ENCODE measurements around the gene MOK.
"Not testable (repeated sequence)": the region's sequence is repeated elsewhere in the genome, so short reads cannot be mapped to it uniquely, and the experiment has no call there.

Gene MOK

GRCh38 chr14:102246071-102246470 lies 58.9 kb downstream of the MOK start:
- no peak for DNase-seq (ENCODE audit: low read depth in 2 of 2)

- not testable (repeated sequence) for DNase-seq (ENCODE audit: low read depth in 2 of 2)
These were observed 61.2 kb downstream of the MOK start for GRCh38 chr14:102243795-102244194.

- no peak for DNase-seq (ENCODE audit: low read depth in 2 of 2)
These were observed 63.8 kb downstream of the MOK start for GRCh38 chr14:102241147-102241546.

GRCh38 chr14:102240481-102240880 lies 64.5 kb downstream of the MOK start:
- DNase-seq (ENCODE audit: low read depth in 2 of 2) = not testable (repeated sequence)

GRCh38 chr14:102239231-102239630 lies 65.7 kb downstream of the MOK start:
- DNase-seq (ENCODE audit: low read depth in 2 of 2) = no peak

- no peak for DNase-seq (ENCODE audit: low read depth in 2 of 2)
These were observed 66.2 kb downstream of the MOK start for GRCh38 chr14:102238766-102239165.

GRCh38 chr14:102238131-102238530 lies 66.8 kb downstream of the MOK start:
- DNase-seq (ENCODE audit: low read depth in 2 of 2) = no peak

GRCh38 chr14:102236026-102236425 lies 68.9 kb downstream of the MOK start:
- DNase-seq (ENCODE audit: low read depth in 2 of 2) = no peak

GRCh38 chr14:102235275-102235897 lies 69.6 kb downstream of the MOK start:
- DNase-seq (ENCODE audit: low read depth in 2 of 2) = peak; percentile 41 to 57

GRCh38 chr14:102234331-102235264 lies 70.4 kb downstream of the MOK start:
- no peak for DNase-seq (ENCODE audit: low read depth in 2 of 2)

- DNase-seq (ENCODE audit: low read depth in 2 of 2) = no peak
These were observed 71.9 kb downstream of the MOK start for GRCh38 chr14:102233081-102233480.

- DNase-seq (ENCODE audit: low read depth in 2 of 2) = no peak
These were observed 72.7 kb downstream of the MOK start for GRCh38 chr14:102232348-102232625.

GRCh38 chr14:102231476-102232347 lies 73.3 kb downstream of the MOK start:
- no peak for DNase-seq (ENCODE audit: low read depth in 2 of 2)

- no peak for DNase-seq (ENCODE audit: low read depth in 2 of 2)
These were observed 74.3 kb downstream of the MOK start for GRCh38 chr14:102230481-102231210.

GRCh38 chr14:102229739-102230092 lies 75.2 kb downstream of the MOK start:
- DNase-seq (ENCODE audit: low read depth in 2 of 2) = no peak

GRCh38 chr14:102229071-102229738 lies 75.8 kb downstream of the MOK start:
- DNase-seq (ENCODE audit: low read depth in 2 of 2) = no peak

- no peak for DNase-seq (ENCODE audit: low read depth in 2 of 2)
These were observed 77.6 kb downstream of the MOK start for GRCh38 chr14:102227184-102227964.

- DNase-seq (ENCODE audit: low read depth in 2 of 2) = no peak
These were observed 78.4 kb downstream of the MOK start for GRCh38 chr14:102226356-102227125.

GRCh38 chr14:102225936-102226335 lies 79.0 kb downstream of the MOK start:
- DNase-seq (ENCODE audit: low read depth in 2 of 2) = no peak

- DNase-seq (ENCODE audit: low read depth in 2 of 2) = no peak
These were observed 79.6 kb downstream of the MOK start for GRCh38 chr14:102225386-102225785.
